ENCODE results near the gene BRIP1. TPM values are rescaled to one million over a fixed set of nuclear protein-coding genes. Genes with fewer than 3 reads are reported as not detected.

BRIP1 gene
- total and polyA plus RNA-seq, 2 experiments from 2014 or later: 8.0 to 23.1 TPM

GRCh38 chr17:61783120-61783519, 80.2 kb downstream of the BRIP1 start (continued):
- TF ChIP-seq ZNF462 (CRISPR knock-in tag; IDR thresholded peaks at IDR 0.05) (no peak), CTCF (conservative IDR thresholded peaks at IDR 0.05; ENCODE audit: low read depth in 2 of 2) (no peak), EZH2 (IDR thresholded peaks at IDR 0.05; ENCODE audit: low read depth, unreplicated experiment) (no peak), ETS1 (IDR thresholded peaks at IDR 0.05) (no peak), POLR2AphosphoS5 (IDR thresholded peaks at IDR 0.05; ENCODE audit: low read depth) (no peak)

- no peaks in the 10 kb centered on the region for H3K36me3 ChIP-seq (ENCODE audit: insufficient read depth)
- H3K79me2 ChIP-seq (replicated peaks; ENCODE audit: insufficient read depth): no peaks in the 10 kb centered on the region
- Mint-ChIP-seq H3K27ac (no peak overlapping the region), H3K9me3 (no peaks in the 10 kb centered on the region), H3K4me3 (no peak overlapping the region), H3K27me3 (ENCODE audit: insufficient read depth, low read depth, poor library complexity) (no peaks in the 10 kb centered on the region), H3K36me3 (ENCODE audit: low read depth) (no peaks in the 10 kb centered on the region; the same call in 2 of the 3 replicates), H3K4me1 (no peaks in the 10 kb centered on the region)
- no peak overlapping the region for H2AFZ ChIP-seq
- H3K9me2 ChIP-seq (ENCODE audit: insufficient read depth): no peaks in the 10 kb centered on the region
- ATAC-seq (no peak), DNase-seq (ENCODE audit: low spot score) (no peak)
- H3F3A ChIP-seq (replicated peaks; ENCODE audit: low read depth): no peaks in the 10 kb centered on the region
- no peaks in the 10 kb centered on the region for H3K27me3 ChIP-seq (ENCODE audit: insufficient read depth)
- no peak overlapping the region for H3K4me2 ChIP-seq
- no peak overlapping the region for H3K4me3 ChIP-seq
- no peaks in the 10 kb centered on the region for H4K20me1 ChIP-seq (replicated peaks; ENCODE audit: insufficient read depth)
- no peak overlapping the region for H3K27ac ChIP-seq (ENCODE audit: low read depth)
- no peaks in the 10 kb centered on the region for H3K4me1 ChIP-seq (ENCODE audit: insufficient read depth)
- TF ChIP-seq EZH2phosphoT487 (IDR thresholded peaks at IDR 0.05; ENCODE audit: unreplicated experiment): no peak
- TF ChIP-seq EZH2 (IDR thresholded peaks at IDR 0.05; ENCODE audit: low read depth, unreplicated experiment): no peak
- TF ChIP-seq NANOG (IDR thresholded peaks at IDR 0.05; ENCODE audit: borderline replicate concordance): no peak
- TF ChIP-seq STAT1 (IDR thresholded peaks at IDR 0.05; ENCODE audit: unreplicated experiment): no peak
- TF ChIP-seq ZNF331 (CRISPR knock-in tag; IDR thresholded peaks at IDR 0.05; ENCODE audit: low read depth): no peak
These were observed 80.6 kb downstream of the BRIP1 start for GRCh38 chr17:61782683-61783082.

All from GM23338 (cell line).